ENCODE results near the gene CORO2A.

DNA sequence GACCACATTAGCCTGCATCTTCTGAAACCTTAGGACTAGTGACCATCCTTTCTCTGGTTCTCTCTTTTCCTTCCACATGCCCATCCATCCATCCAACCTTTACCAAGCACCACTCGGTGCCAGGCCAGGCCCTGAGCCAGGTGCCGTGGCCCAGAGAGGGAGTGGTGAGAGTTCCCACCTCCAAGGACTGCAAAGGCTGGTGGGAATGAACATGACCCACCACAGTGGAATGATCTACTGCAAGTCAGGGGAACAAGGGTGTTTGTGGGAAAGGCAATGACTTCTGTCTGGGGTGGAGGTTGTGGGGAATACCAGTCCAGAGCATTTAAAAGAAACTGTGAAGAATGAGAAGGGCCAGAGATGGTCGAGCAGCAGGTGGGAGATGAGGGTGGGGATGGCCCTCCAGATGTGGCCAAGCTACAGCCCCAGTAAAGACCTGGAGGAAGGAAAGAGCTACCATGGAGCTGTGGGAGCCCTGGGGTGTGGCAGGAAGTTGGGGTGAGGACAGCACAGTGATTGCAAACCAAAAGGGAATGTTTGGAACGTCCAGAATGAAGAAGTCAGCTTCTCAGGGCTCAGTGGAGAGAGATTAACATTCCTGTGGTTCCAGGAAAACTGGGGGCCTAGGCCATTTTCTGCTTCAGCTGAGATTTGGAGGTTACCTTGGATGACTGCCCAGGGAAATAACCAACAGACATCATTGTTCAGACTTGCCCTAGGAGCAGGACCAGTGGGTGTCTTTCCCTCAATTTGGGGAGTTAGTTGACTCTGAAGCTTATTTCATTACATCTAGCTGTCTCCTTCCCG lies 30.7 kb upstream of the CORO2A start:
- TF ChIP-seq CTCF (IDR thresholded peaks at IDR 0.05) (no peak), POLR2A (IDR thresholded peaks at IDR 0.05) (no peak)

Data from body of pancreas (tissue), 4 donors.